Stimulated activated CD8-positive, alpha-beta memory T cell treated with anti-CD3 and anti-CD28 coated beads, Interleukin-4, amount 100 ng/mL, for 4 hours (primary cell): ENCODE results near the gene LARP6.
"Not testable (repeated sequence)": the region's sequence is repeated elsewhere in the genome, so short reads cannot be mapped to it uniquely, and the experiment has no call there.

Experiments
- DNase-seq, 2 donors: peaks; one replicate each; pipeline ENCODE4 v3.0.0-alpha.2; 2020; ENCODE audit warnings: low read depth in 2 of 2, low spot score in 1 of 2

LARP6 gene

GRCh38 chr15:70859322-70859908, 5.5 kb upstream of the LARP6 start:
- no peak for DNase-seq

GRCh38 chr15:70858614-70859321, 4.8 kb upstream of the LARP6 start:
- DNase-seq = not testable (repeated sequence)

- no peak for DNase-seq
Observed at GRCh38 chr15:70857562-70858285, 3.8 kb upstream of the LARP6 start.

DNA sequence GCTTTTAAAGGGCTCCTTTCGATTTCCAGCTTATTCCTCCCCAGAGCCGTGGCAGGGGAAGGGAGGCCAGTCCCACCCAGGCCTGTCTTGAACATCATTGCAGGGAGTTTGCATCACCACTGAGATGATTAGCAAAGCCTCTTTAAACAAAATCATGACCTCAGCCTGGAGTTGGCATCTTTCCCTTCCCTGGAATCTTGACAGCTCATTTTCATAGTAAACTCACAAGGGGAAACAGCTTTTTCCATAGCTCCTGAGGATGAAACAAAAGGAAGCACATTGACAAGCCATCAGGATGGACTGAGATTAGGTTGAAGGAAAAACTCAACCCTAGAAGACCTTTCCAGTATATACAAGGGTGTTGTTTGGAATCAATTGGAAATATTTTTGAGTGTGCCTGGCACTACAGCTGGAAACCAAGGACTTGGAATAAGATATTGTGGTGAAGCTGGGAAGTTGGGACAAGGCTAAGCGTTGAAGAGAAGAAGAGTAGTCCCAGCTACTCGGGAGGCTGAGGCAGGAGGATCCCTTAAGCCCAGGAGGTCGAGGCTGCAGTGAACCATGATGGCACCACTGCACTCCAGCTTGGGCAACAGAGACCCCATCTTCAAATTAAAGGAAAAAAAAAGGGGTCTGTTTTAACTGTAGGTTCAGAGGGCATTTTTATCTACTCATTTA, 3.1 kb upstream of the LARP6 start:
- no peak for DNase-seq

DNA sequence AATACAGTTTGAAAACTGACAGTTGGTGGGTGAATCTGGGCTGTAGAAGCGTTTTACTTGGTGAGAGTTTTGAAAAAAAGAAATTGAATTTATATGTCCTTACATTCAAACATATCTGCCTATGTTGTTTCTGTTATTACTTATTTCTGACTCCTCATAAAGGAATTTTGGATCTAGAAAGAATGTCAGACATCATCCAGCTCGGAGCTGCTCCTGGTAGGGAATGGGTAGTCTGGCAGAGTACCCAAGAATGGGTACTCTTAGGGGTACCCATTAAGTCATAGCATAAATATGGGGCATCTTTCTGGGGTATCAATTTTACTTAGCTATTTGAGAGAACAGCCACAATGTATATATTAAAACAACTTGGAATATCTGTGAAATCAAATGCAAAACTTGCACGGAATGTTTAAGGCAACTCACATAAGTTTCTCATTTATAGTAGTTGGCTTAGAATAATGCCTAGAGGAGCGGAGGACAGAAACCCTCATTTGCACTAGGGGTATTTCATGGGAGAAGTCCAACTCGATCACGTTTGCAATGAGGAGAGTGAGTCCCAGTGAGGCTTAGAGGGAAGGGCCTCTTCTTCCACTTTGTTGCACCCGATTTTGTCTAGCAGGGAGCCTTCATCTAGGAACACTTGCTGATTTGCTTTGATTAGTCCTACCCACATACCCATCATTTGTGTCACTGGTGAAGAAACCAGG, 2.4 kb upstream of the LARP6 start:
- no peak for DNase-seq

- DNase-seq = no peak
Observed at GRCh38 chr15:70855764-70856163, 1.8 kb upstream of the LARP6 start.

GRCh38 chr15:70854666-70854976, 664 bp upstream of the LARP6 start:
- DNase-seq = no peak

GRCh38 chr15:70853318-70853972, 512 bp downstream of the LARP6 start:
- DNase-seq = no peak

- DNase-seq = no peak
Observed at GRCh38 chr15:70852501-70853317, 1.2 kb downstream of the LARP6 start.

DNA sequence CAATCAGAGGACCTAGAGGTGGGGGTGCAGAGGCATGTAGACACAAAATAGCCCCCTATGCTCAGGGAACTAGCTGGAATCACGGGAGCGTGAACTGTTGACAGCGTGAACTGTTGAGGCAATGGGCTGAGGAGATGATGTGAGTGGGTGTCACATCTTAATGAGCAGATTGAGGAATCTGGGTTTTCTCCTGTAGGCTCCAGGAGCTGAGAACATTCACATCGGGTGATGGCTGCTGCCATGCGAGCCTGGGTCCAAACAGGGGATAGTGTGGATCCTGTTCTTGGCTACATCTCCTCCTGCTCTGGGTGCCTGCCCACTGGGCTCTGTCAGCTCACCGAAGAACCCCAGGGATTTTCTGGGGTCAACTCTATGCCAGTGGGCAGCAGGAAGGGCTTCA, 2.1 kb downstream of the LARP6 start:
- DNase-seq = no peak

GRCh38 chr15:70845602-70846360, 8.2 kb downstream of the LARP6 start:
- no peak for DNase-seq

GRCh38 chr15:70837476-70837875, 16.5 kb downstream of the LARP6 start:
- no peak for DNase-seq

DNA sequence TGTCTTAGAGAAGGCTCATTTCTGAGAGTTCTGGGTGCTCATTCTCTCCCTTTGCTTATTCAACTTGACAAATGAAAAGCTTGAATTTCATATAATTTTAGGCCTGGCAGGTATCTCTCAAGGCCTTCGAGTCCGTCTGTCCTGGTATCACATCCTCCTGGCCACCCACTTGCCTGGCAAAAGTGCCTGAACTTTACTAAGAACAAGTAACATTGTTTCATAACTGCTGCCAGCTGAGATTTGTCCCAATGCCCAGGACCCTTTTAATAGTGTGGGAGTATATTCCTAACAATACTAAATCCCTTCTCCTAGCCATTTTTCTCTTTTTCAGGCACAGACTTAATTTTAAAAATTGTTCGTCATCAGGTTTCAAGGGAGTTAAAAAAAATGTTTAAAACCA, 18.1 kb downstream of the LARP6 start:
- no peak for DNase-seq

DNA sequence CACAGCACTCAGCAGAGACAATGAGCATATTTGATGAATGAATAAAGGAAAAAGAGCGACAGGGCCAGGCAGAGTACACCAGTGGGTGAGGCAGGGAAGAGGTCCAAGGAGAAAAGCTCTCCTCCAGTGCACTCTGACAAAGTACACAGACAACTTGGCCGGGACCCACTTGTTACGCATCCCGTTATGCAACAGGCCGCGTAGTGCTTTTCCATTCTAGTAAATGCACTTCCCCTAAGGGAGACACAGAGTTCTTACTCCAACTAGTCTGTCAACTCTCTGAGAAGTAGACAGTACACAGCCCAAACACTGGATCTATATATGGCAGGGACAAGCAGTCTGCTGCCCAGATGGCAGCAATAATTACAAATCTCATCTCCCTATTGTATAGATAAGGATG, 18.5 kb downstream of the LARP6 start:
- no peak for DNase-seq

DNA sequence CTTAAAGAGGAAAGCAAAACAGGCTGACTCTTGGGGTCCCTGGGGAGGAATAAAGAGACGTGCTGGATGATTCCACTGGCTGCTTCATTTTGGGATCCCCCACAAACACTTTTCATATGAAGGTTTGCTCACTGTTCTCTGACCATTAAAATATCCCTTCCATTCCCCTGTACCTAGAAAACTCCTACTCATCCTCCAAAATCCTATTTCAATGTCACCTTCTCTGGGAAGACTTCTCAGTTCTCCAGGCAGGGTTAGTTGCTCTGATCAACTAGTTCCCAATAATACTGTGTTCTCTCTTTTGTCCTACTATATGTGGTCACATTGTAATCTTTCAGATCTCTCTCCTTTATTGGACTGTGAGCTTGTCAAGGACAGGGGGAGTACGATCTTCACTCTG, 19.0 kb downstream of the LARP6 start:
- DNase-seq = no peak

GRCh38 chr15:70833861-70834765, 19.8 kb downstream of the LARP6 start:
- DNase-seq = no peak

DNA sequence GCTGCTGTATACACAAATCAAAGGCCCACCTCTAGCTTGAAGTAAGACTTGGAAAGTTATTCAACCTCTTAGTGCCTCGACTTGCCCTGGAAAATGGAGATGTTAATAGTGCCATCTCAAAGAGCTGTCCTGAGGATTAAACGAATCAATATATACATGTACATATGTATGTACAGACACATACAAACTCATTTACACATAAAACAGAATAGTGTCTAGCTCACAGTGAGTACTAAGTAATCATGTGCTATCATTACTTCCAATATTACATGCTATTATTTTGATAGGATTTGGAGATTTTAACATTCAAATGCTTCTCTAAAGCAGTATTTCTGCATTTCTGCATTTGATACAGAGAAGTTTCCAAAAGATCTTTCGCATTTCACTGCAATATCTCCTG, 20.5 kb downstream of the LARP6 start:
- no peak for DNase-seq

DNA sequence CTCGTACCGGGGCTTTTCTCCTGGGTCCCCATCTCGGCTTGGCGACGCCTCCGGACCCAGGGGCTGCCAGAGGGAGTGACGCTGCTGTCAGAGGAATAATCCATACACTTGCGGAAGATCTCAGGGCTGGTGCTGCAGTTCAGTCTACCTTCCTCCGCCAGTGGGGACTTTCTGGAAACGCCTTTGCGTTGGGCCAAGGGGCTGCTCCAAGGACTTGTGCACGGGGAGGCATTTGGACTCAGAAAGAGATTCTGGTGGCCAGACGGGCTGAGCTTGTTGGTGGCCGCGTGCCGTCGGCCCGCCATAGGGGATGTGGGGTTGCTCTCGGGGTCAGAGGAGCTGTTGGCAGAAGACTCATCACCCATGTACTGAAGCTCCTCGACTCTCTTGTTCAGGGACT, 21.8 kb downstream of the LARP6 start:
- DNase-seq = no peak
